WTC11 (cell line): ENCODE measurements around the gene CDKN1B. TPM values are rescaled to one million over a fixed set of nuclear protein-coding genes. Genes with fewer than 3 reads are reported as not detected.

Experiments used
- ATAC-seq: fragments of 200-7000 bp; cut with Tn5 transposase; 2 replicates; pipeline ENCODE4 v1.10.0; 2021; ENCODE audit warnings: mild to moderate bottlenecking, moderate library complexity
- CTCF ChIA-PET: fragments of 300-600 bp; sonication (Branson Sonifier 250); formaldehyde crosslinking; loops from one replicate; lab custom pipeline; 2021; ENCODE audit warnings: antibody characterized with exemption; lab: Charles Lee
- POLR2A ChIA-PET: fragments of 350-600 bp; sonication (Branson Sonifier 250); formaldehyde crosslinking; loops from one replicate; lab custom pipeline; 2021; ENCODE audit warnings: antibody characterized with exemption; lab: Charles Lee
- DNase-seq: peaks from one replicate; pipeline ENCODE4 v3.0.0; 2021; ENCODE audit warnings: low spot score
- H3K27ac Mint-ChIP-seq: 2 replicates; pipeline ENCODE4 v1.8.0; 2021; ENCODE audit warnings: mixed read lengths
- H3K27me3 Mint-ChIP-seq: 2 replicates; pipeline ENCODE4 v1.8.0; 2021; ENCODE audit warnings: low read depth, mild to moderate bottlenecking, moderate library complexity, mixed read lengths
- H3K36me3 Mint-ChIP-seq: 2 replicates; pipeline ENCODE4 v1.8.0; 2021; ENCODE audit warnings: mixed read lengths
- H3K4me1 Mint-ChIP-seq: 2 replicates; pipeline ENCODE4 v1.8.0; 2022; ENCODE audit warnings: mixed read lengths
- H3K4me3 Mint-ChIP-seq: 2 replicates; pipeline ENCODE4 v1.8.0; 2021; ENCODE audit warnings: mild to moderate bottlenecking, moderate library complexity, mixed read lengths
- H3K9me3 Mint-ChIP-seq: 2 replicates; pipeline ENCODE4 v1.8.0; 2021; ENCODE audit warnings: mixed read lengths
- CBFB ChIP-seq: sonication (generic); formaldehyde crosslinking; IDR thresholded peaks from 2 replicates; pipeline ENCODE4 v1.8.1; 2022; ENCODE audit warnings: mild to moderate bottlenecking, low read depth, missing genetic modification reagents
- CREM ChIP-seq: sonication (generic); formaldehyde crosslinking; IDR thresholded peaks from 2 replicates; pipeline ENCODE4 v1.8.1; 2022; ENCODE audit warnings: mild to moderate bottlenecking, missing genetic modification reagents, moderate library complexity
- ETV6 ChIP-seq: sonication (generic); formaldehyde crosslinking; IDR thresholded peaks from 2 replicates; pipeline ENCODE4 v1.8.1; 2022; ENCODE audit warnings: mild to moderate bottlenecking, missing genetic modification reagents
- FOXJ3 ChIP-seq: sonication (generic); formaldehyde crosslinking; IDR thresholded peaks from 2 replicates; pipeline ENCODE4 v1.9.0; 2021; ENCODE audit warnings: missing genetic modification reagents, mild to moderate bottlenecking, borderline replicate concordance
- FOXP1 ChIP-seq: sonication (generic); formaldehyde crosslinking; IDR thresholded peaks from 2 replicates; pipeline ENCODE4 v1.8.0; 2022; ENCODE audit warnings: missing genetic modification reagents, mild to moderate bottlenecking, moderate library complexity, borderline replicate concordance
- MXD4 ChIP-seq: fragments of 250-450 bp; sonication (Bioruptor Pico); IDR thresholded peaks from 2 replicates; pipeline ENCODE4 v1.8.0; 2021; ENCODE audit warnings: mild to moderate bottlenecking, moderate library complexity, borderline replicate concordance
- NFYB ChIP-seq: sonication (generic); formaldehyde crosslinking; conservative IDR thresholded peaks from 2 replicates; pipeline ENCODE4 v1.8.0; 2022; ENCODE audit warnings: low read depth, missing genetic modification reagents
- NR2C2 ChIP-seq: sonication (generic); formaldehyde crosslinking; IDR thresholded peaks from 2 replicates; pipeline ENCODE4 v1.8.0; 2022; ENCODE audit warnings: mild to moderate bottlenecking, missing genetic modification reagents
- NR3C1 ChIP-seq: sonication (generic); formaldehyde crosslinking; conservative IDR thresholded peaks from 2 replicates; pipeline ENCODE4 v1.8.1; 2023; ENCODE audit warnings: low read depth, mild to moderate bottlenecking, missing genetic modification reagents
- TCF7 ChIP-seq: sonication (generic); formaldehyde crosslinking; IDR thresholded peaks from 2 replicates; pipeline ENCODE4 v1.8.0; 2022; ENCODE audit warnings: mild to moderate bottlenecking, low read depth, missing genetic modification reagents, moderate library complexity
- TEAD4 ChIP-seq: sonication (generic); formaldehyde crosslinking; IDR thresholded peaks from 2 replicates; pipeline ENCODE4 v1.8.0; 2022; ENCODE audit warnings: mild to moderate bottlenecking, missing genetic modification reagents
- ZNF317 ChIP-seq: sonication (generic); formaldehyde crosslinking; IDR thresholded peaks from 2 replicates; pipeline ENCODE4 v1.8.1; 2023; ENCODE audit warnings: low read depth, mild to moderate bottlenecking, moderate library complexity, missing genetic modification reagents, borderline replicate concordance
- ZNF396 ChIP-seq: fragments of 250-450 bp; sonication (Bioruptor Pico); IDR thresholded peaks from 2 replicates; pipeline ENCODE4 v1.8.0; 2021; ENCODE audit warnings: mild to moderate bottlenecking, moderate library complexity, borderline replicate concordance
- ZNF423 ChIP-seq: fragments of 250-450 bp; sonication (Bioruptor Pico); IDR thresholded peaks from 2 replicates; pipeline ENCODE4 v2.1.2; 2022; ENCODE audit warnings: mild to moderate bottlenecking, moderate library complexity
- total RNA-seq: library from RNA; stranded (reverse); gene quantifications from 3 replicates; pipeline ENCODE4 v1.2.3, GENCODE V29; 2021
- TF ChIP-seq, protein P1 (sequence below): sonication (generic); formaldehyde crosslinking; conservative IDR thresholded peaks from 2 replicates; pipeline ENCODE4 v1.8.1; 2023; ENCODE audit warnings: mild to moderate bottlenecking, low read depth, missing genetic modification reagents, moderate library complexity
- TF ChIP-seq, protein P2 (sequence below): sonication (generic); formaldehyde crosslinking; IDR thresholded peaks from 2 replicates; pipeline ENCODE4 v1.8.1; 2023; ENCODE audit warnings: mild to moderate bottlenecking, missing genetic modification reagents
- TF ChIP-seq, protein P3 (sequence below): sonication (generic); formaldehyde crosslinking; IDR thresholded peaks from 2 replicates; pipeline ENCODE4 v1.8.1; 2022; ENCODE audit warnings: missing genetic modification reagents, borderline replicate concordance
- TF ChIP-seq, protein P4 (sequence below): fragments of 250-450 bp; sonication (Bioruptor Pico); IDR thresholded peaks from 2 replicates; pipeline ENCODE4 v1.9.0; 2021; ENCODE audit warnings: moderate library complexity, mild to moderate bottlenecking, inconsistent platforms, borderline replicate concordance
- TF ChIP-seq, protein P5 (sequence below): sonication (generic); formaldehyde crosslinking; IDR thresholded peaks from 2 replicates; pipeline ENCODE4 v1.8.0; 2022; ENCODE audit warnings: mild to moderate bottlenecking, missing genetic modification reagents

The CDKN1B gene
- total RNA-seq, 1 experiment from 2014 or later: 34.2 TPM

DNA sequence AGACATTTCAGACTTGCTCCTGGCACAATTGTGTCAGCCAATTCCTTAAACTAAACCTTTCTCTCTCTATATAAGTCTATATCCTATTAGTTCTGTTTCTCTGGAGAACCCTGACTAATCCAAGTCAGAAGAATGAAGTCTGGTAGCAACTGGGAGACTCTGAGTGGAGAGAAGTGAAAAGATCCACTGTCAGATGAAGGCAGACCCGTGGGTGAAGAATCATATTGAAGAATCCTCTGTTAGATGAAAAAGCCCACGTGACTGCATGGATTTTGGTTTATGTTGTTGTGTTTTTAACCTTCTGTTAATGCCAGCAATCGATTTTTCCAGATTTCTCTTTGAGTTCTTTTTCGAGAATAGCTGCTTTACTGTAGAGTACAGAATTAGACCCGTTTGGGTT, 38.8 kb downstream of the CDKN1B start:
- no peaks in the 10 kb centered on the region for H3K9me3 Mint-ChIP-seq
- ATAC-seq (no peak), DNase-seq (no peak)
- no peak overlapping the region for H3K27ac Mint-ChIP-seq
- TF ChIP-seq, protein P1, sequence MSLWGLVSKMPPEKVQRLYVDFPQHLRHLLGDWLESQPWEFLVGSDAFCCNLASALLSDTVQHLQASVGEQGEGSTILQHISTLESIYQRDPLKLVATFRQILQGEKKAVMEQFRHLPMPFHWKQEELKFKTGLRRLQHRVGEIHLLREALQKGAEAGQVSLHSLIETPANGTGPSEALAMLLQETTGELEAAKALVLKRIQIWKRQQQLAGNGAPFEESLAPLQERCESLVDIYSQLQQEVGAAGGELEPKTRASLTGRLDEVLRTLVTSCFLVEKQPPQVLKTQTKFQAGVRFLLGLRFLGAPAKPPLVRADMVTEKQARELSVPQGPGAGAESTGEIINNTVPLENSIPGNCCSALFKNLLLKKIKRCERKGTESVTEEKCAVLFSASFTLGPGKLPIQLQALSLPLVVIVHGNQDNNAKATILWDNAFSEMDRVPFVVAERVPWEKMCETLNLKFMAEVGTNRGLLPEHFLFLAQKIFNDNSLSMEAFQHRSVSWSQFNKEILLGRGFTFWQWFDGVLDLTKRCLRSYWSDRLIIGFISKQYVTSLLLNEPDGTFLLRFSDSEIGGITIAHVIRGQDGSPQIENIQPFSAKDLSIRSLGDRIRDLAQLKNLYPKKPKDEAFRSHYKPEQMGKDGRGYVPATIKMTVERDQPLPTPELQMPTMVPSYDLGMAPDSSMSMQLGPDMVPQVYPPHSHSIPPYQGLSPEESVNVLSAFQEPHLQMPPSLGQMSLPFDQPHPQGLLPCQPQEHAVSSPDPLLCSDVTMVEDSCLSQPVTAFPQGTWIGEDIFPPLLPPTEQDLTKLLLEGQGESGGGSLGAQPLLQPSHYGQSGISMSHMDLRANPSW (CRISPR knock-in tag): no peak
- TF ChIP-seq TCF7 (CRISPR knock-in tag) (no peak), TEAD4 (no peak), ZNF317 (CRISPR knock-in tag) (no peak), MXD4 (CRISPR knock-in tag) (no peak), CBFB (CRISPR knock-in tag) (no peak), NFYB (CRISPR knock-in tag) (no peak), NR3C1 (CRISPR knock-in tag) (no peak), ZNF423 (no peak), ZNF396 (CRISPR knock-in tag) (no peak), NR2C2 (CRISPR knock-in tag) (no peak), ETV6 (CRISPR knock-in tag) (no peak), FOXJ3 (CRISPR knock-in tag) (no peak), FOXP1 (no peak), CREM (no peak)
- TF ChIP-seq, protein P2, sequence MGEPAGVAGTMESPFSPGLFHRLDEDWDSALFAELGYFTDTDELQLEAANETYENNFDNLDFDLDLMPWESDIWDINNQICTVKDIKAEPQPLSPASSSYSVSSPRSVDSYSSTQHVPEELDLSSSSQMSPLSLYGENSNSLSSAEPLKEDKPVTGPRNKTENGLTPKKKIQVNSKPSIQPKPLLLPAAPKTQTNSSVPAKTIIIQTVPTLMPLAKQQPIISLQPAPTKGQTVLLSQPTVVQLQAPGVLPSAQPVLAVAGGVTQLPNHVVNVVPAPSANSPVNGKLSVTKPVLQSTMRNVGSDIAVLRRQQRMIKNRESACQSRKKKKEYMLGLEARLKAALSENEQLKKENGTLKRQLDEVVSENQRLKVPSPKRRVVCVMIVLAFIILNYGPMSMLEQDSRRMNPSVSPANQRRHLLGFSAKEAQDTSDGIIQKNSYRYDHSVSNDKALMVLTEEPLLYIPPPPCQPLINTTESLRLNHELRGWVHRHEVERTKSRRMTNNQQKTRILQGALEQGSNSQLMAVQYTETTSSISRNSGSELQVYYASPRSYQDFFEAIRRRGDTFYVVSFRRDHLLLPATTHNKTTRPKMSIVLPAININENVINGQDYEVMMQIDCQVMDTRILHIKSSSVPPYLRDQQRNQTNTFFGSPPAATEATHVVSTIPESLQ (CRISPR knock-in tag): no peak
- TF ChIP-seq, protein P3, sequence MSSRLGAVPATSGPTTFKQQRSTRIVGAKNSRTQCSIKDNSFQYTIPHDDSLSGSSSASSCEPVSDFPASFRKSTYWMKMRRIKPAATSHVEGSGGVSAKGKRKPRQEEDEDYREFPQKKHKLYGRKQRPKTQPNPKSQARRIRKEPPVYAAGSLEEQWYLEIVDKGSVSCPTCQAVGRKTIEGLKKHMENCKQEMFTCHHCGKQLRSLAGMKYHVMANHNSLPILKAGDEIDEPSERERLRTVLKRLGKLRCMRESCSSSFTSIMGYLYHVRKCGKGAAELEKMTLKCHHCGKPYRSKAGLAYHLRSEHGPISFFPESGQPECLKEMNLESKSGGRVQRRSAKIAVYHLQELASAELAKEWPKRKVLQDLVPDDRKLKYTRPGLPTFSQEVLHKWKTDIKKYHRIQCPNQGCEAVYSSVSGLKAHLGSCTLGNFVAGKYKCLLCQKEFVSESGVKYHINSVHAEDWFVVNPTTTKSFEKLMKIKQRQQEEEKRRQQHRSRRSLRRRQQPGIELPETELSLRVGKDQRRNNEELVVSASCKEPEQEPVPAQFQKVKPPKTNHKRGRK (CRISPR knock-in tag): no peak
- TF ChIP-seq, protein P4, sequence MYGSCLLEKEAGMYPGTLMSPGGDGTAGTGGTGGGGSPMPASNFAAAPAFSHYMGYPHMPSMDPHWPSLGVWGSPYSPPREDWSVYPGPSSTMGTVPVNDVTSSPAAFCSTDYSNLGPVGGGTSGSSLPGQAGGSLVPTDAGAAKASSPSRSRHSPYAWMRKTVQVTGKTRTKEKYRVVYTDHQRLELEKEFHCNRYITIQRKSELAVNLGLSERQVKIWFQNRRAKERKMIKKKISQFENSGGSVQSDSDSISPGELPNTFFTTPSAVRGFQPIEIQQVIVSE (CRISPR knock-in tag): no peak
- TF ChIP-seq, protein P5, sequence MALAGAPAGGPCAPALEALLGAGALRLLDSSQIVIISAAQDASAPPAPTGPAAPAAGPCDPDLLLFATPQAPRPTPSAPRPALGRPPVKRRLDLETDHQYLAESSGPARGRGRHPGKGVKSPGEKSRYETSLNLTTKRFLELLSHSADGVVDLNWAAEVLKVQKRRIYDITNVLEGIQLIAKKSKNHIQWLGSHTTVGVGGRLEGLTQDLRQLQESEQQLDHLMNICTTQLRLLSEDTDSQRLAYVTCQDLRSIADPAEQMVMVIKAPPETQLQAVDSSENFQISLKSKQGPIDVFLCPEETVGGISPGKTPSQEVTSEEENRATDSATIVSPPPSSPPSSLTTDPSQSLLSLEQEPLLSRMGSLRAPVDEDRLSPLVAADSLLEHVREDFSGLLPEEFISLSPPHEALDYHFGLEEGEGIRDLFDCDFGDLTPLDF (CRISPR knock-in tag): no peak
- CTCF ChIA-PET: interaction anchor here (1.6 kb wide), 1 partner anchor 19 kb away, joined by 6 read pairs; no protein-coding TSS in a partner anchor
- H3K4me1 Mint-ChIP-seq: no peaks in the 10 kb centered on the region
- no peaks in the 10 kb centered on the region for H3K36me3 Mint-ChIP-seq
- POLR2A ChIA-PET: no interaction called here
- H3K27me3 Mint-ChIP-seq: peaks cover 3% of the 10 kb centered on the region; the same call in 1 of the 2 replicates
- H3K4me3 Mint-ChIP-seq: no peak overlapping the region
